Uterus (tissue), 4 donors: ENCODE data around the gene C2orf42. TPM values are rescaled to one million over a fixed set of nuclear protein-coding genes. Genes with fewer than 3 reads are reported as not detected.
"Not testable (repeated sequence)": the region's sequence is repeated elsewhere in the genome, so short reads cannot be mapped to it uniquely, and the experiment has no call there.

Experiments
- DNase-seq, 2 donors: peaks; one replicate each; pipeline ENCODE4 v3.0.0-alpha.2; 2019 to 2020
- H3K27ac ChIP-seq, 2 donors: fragments of 200-600 bp; sonication (generic); 1 replicate in 1 of 2; 2 replicates in 1 of 2; pipeline ENCODE4 v1.5.1; 2016 to 2018
- H3K27me3 ChIP-seq, 2 donors: fragments of 200-600 bp; sonication (generic); one replicate each; pipeline ENCODE4 v1.5.1; 2018 to 2019; ENCODE audit warnings: control low read depth in 1 of 2
- H3K36me3 ChIP-seq, 2 donors: fragments of 200-600 bp; sonication (generic); one replicate each; pipeline ENCODE4 v1.5.1; 2019; ENCODE audit warnings: control low read depth in 1 of 2
- H3K4me1 ChIP-seq, 2 donors: fragments of 200-600 bp; sonication (generic); one replicate each; pipeline ENCODE4 v1.5.1; 2018 to 2019; ENCODE audit warnings: control low read depth in 1 of 2
- H3K4me3 ChIP-seq, 2 donors: fragments of 200-600 bp; sonication (generic); 1 replicate in 1 of 2; 2 replicates in 1 of 2; pipeline ENCODE4 v1.5.1; 2018 to 2019; ENCODE audit warnings: mild to moderate bottlenecking in 1 of 2
- H3K9me3 ChIP-seq, 2 donors: fragments of 200-600 bp; sonication (generic); one replicate each; pipeline ENCODE4 v1.5.1; 2019; ENCODE audit warnings: control low read depth in 1 of 2
- POLR2A ChIP-seq, 2 donors: fragments of 450-650 bp; IDR thresholded peaks; one replicate each; pipeline ENCODE4 v1.6.1; 2016; ENCODE audit warnings: antibody characterized with exemption in 2 of 2, mild to moderate bottlenecking in 1 of 2, moderate library complexity in 1 of 2
- intact Hi-C: fragments of 100-400 bp; cut with DNase I; formaldehyde crosslinking; loops from one replicate; pipeline ENCODE4 v1.15.1; 2023; ENCODE audit warnings: low total_unique reads
- total RNA-seq, 4 donors: library from RNA; depleted of rRNA in 3 of 4; stranded (reverse); fragments of >200 nt in 3 of 4; gene quantifications; one replicate each; pipeline versions ENCODE4 v1.1.0 to v1.2.4, GENCODE V29; 2014 to 2023
- TF ChIP-seq, protein P1 (sequence below), 4 experiments: fragments of 200-600 bp in 2 of 4; fragments of 450-650 bp in 2 of 4; sonication (generic) in 2 of 4; IDR thresholded peaks; one replicate each; pipeline ENCODE4 v1.5.1; 2016 to 2019; ENCODE audit warnings: antibody characterized with exemption in 4 of 4, mild to moderate bottlenecking in 2 of 4, moderate library complexity in 1 of 4
- donor health status: DM: yes; HTN: yes; CAD: no.

C2orf42 gene
- total RNA-seq, 4 donors from 2014 or later, result 10.3 to 45.7 (median 23.8) TPM

DNA sequence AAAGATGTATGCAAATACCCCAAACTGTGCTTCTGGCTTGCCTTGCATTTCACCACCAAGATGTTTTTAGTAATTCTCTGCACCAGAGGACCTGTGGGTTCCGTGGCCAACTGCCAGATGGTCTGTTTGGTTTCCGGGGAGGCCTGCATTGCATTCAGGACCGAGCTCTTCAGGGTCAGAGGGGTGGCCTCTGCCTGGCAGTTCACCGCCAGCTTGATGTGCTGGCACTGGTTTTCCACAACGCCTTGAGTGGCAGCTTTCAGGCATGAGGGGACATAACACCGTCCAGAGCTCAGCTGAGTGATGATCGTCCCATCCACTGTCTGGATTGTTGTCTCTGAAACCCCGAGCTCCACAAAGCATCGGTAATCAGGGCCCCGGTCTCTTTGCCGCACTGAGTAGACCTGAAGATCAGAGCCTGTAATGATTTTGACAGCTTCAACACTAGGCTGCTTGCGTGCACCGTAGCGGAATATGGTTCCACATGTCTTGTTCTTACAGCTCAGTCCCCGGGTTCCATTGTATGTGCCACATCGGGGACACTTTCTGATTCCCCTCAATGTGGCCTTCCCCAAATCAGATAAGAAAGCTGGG, 9.4 kb downstream of the C2orf42 start:
- H3K27ac ChIP-seq, result no peak overlapping the region
- TF ChIP-seq, protein P1, sequence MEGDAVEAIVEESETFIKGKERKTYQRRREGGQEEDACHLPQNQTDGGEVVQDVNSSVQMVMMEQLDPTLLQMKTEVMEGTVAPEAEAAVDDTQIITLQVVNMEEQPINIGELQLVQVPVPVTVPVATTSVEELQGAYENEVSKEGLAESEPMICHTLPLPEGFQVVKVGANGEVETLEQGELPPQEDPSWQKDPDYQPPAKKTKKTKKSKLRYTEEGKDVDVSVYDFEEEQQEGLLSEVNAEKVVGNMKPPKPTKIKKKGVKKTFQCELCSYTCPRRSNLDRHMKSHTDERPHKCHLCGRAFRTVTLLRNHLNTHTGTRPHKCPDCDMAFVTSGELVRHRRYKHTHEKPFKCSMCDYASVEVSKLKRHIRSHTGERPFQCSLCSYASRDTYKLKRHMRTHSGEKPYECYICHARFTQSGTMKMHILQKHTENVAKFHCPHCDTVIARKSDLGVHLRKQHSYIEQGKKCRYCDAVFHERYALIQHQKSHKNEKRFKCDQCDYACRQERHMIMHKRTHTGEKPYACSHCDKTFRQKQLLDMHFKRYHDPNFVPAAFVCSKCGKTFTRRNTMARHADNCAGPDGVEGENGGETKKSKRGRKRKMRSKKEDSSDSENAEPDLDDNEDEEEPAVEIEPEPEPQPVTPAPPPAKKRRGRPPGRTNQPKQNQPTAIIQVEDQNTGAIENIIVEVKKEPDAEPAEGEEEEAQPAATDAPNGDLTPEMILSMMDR (IDR thresholded peaks at IDR 0.05), result no peak
- TF ChIP-seq POLR2A (IDR thresholded peaks at IDR 0.05), result no peak
- no peak overlapping the region for H3K4me3 ChIP-seq
- H3K27me3 ChIP-seq, result no peaks in the 10 kb centered on the region
- intact Hi-C loops, result no loop called here
- no peaks in the 10 kb centered on the region for H3K4me1 ChIP-seq
- H3K9me3 ChIP-seq, result no peaks in the 10 kb centered on the region
- DNase-seq, result no peak
- H3K36me3 ChIP-seq, result no peaks in the 10 kb centered on the region

DNA sequence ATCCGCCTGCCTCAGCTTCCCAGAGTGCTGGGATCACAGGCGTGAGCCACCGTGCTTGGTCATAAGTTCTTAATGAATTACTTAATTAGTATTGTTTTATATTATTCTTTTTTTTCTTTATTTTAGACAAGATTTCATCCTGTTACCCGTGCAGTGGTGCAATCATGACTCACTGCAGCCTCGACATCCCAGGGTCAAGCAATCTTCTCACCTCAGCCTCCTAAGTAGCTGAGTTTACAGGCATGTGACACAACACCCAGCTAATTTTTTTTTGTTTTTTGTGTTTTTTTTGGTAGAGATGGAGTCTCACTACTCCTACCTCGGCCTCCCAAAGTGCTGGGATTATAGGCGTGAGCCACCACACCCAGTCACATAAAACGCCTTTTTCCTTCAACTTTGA, 17.3 kb downstream of the C2orf42 start:
- Histone ChIP-seq H3K27ac (no peak overlapping the region), H3K9me3 (no peaks in the 10 kb centered on the region), H3K36me3 (peaks cover 0 to 3% of the 10 kb centered on the region in 2 donors), H3K4me3 (no peak overlapping the region), H3K27me3 (no peaks in the 10 kb centered on the region), H3K4me1 (no peaks in the 10 kb centered on the region)
- TF ChIP-seq, protein P1 (IDR thresholded peaks at IDR 0.05), result no peak
- TF ChIP-seq POLR2A (IDR thresholded peaks at IDR 0.05), result no peak
- intact Hi-C loops, result no loop called here
- no peak for DNase-seq

GRCh38 chr2:70169654-70170245, 21.1 kb downstream of the C2orf42 start:
- DNase-seq, H3K4me3 ChIP-seq, H3K27me3 ChIP-seq, H3K4me1 ChIP-seq, H3K9me3 ChIP-seq, H3K27ac ChIP-seq, H3K36me3 ChIP-seq, intact Hi-C loops: not testable (repeated sequence)

- TF ChIP-seq, protein P1 (IDR thresholded peaks at IDR 0.05), result no peak
- TF ChIP-seq POLR2A (IDR thresholded peaks at IDR 0.05), result no peak
- no peaks in the 10 kb centered on the region for H3K36me3 ChIP-seq
- H3K27ac ChIP-seq, result no peak overlapping the region
- intact Hi-C loops, result no loop called here
- H3K9me3 ChIP-seq, result no peaks in the 10 kb centered on the region
- no peak overlapping the region for H3K4me3 ChIP-seq
- DNase-seq, result no peak
- no peaks in the 10 kb centered on the region for H3K4me1 ChIP-seq
- H3K27me3 ChIP-seq, result no peaks in the 10 kb centered on the region
These were observed 29.7 kb downstream of the C2orf42 start for GRCh38 chr2:70161069-70161534.

- intact Hi-C loops, result no loop called here
- no peaks in the 10 kb centered on the region for H3K4me1 ChIP-seq
- H3K36me3 ChIP-seq, result no peaks in the 10 kb centered on the region
- TF ChIP-seq, protein P1 (IDR thresholded peaks at IDR 0.05), result no peak
- no peak for TF ChIP-seq POLR2A (IDR thresholded peaks at IDR 0.05)
- no peaks in the 10 kb centered on the region for H3K27me3 ChIP-seq
- no peak overlapping the region for H3K27ac ChIP-seq
- no peak overlapping the region for H3K4me3 ChIP-seq
- DNase-seq, result no peak
- no peaks in the 10 kb centered on the region for H3K9me3 ChIP-seq
These were observed 30.3 kb downstream of the C2orf42 start for GRCh38 chr2:70160545-70160944.

GRCh38 chr2:70149130-70149686, 41.6 kb downstream of the C2orf42 start:
- H3K4me3 ChIP-seq, H3K36me3 ChIP-seq, DNase-seq, H3K9me3 ChIP-seq, H3K4me1 ChIP-seq, H3K27ac ChIP-seq, H3K27me3 ChIP-seq, intact Hi-C loops: not testable (repeated sequence)

GRCh38 chr2:70148211-70148760, 42.5 kb downstream of the C2orf42 start:
- H3K36me3 ChIP-seq, H3K27ac ChIP-seq, intact Hi-C loops, H3K9me3 ChIP-seq, H3K27me3 ChIP-seq, DNase-seq, H3K4me3 ChIP-seq, H3K4me1 ChIP-seq: not testable (repeated sequence)
